Femur (tissue), 1 donor: Measurements from ENCODE around the gene ZNF770.
A peak's percentile ranks its signal among the peaks of the same experiment; 100 is the strongest.

Source experiments
- DNase-seq: peaks from one replicate; pipeline ENCODE4 v3.0.0-alpha.2; 2017

ZNF770 gene

DNA sequence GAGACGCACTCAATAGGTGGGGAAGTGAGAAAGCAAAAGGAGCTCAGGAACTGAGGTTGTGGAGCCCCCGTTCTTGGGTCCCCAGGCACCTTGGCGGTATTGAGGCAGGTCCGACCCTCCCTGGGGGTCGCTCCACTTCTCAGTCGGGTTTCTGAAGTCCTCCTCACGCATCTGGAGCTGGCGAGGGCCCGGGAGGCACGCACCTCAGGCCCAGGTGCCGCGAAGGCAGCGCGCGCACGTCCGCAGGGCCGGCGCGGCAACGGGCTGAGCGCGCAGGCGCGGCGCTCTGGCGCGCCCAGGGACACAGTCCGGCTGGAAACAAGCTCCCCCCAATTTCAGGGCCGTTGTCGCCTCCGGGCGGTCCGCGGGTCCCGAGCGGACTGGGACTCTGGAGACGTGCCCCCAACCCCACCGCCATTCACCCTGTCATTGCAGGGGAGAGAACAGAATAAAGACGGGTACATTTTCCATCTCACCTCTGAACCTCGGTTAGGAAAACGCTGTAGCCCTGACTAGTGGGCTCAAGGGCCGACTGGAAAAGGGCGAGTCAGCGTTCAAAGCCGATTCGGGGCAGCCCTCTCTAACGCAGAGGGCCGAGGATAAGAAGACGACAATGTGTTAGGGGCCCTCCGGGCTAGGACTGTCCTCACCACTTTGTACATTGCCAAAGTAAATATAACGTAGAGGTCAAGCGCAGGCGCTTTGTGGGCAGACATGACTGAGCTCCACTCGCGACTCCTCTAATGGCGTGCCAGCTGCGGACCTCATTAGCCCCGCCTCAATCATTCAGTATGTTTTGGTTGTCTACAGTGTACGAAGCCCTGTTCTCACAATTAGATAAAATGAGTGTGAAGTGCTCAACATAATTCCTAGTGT lies at the start of gene ZNF770:
Gene ZNF770, minus strand, starts transcription at position 261 of the 876 bp plus-strand sequence. CDS start 4,853 bp downstream, outside the sequence.
- peak; percentile 89 for DNase-seq

DNA sequence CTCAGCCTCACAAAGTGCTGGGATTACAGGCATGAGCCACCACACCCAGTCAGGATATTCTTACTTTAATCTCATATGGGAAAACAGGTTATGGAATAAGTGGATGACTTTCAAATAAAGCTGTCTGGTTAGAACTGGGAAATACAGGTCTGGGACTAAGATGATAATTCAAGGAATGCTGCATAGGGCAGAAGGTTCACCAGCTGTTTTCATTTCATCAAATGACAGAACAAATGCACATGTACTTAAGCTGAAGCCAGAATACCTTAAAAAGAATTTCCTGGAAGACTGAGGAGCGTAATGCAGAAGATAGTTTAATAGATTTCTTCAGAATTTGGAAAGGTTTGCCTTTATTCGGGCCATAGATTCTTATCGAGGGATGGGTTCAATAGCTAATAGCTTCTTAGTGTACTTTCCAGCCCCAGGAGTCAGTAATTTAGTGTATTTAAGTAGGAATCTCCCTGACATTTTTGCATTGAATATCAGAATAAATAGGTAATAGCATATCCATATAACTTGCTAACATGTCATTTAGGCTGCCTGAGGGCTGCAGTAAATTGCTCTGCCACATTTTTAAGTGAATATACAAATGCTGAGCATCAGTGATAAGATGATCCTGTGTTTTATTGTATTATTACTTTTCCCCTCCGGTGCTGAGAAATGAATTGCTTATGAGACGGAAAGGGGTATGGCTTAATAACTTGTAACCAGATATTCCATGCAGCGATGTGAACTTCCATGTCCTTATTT lies 40.3 kb upstream of the ZNF770 start:
- DNase-seq, result no peak

DNA sequence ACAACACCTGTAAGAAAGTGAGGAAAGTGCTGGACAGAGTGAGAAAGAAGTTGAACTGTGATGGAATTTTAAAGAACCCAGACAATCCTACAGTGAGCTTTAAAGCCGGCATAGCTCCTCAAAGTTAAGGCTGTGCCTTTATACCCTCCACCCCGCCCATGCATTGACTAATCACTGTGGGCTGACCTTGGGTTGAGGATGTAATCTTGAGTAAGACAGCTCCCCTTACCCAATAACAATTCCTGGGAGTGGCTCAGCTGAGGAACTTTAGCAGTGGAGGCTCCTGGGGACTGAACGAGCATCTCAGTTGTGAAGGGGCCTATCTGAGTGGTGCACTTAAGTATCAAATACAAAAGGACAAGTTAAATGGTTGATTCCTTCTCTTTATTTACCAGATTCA lies 35.7 kb upstream of the ZNF770 start:
- peak; percentile 29 for DNase-seq

DNA sequence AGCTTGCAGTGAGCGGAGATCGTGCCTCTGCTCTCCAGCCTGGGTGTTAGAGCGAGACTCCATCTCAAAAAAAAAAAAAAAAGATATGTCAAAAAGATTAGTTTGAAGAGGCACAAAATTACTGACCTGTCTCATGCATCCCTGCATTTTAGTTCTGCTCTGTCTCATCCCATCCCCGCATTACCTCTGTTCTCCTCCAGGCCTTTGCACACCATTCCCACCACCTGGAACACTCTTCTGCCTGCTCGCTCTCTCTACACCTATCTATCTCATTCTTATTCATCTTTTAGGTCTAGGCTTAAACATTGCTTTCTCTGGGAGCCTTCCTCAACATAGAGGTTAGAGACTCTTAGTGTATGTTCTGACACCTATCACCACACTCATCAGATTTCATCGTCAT lies 32.9 kb upstream of the ZNF770 start:
- no peak for DNase-seq

DNA sequence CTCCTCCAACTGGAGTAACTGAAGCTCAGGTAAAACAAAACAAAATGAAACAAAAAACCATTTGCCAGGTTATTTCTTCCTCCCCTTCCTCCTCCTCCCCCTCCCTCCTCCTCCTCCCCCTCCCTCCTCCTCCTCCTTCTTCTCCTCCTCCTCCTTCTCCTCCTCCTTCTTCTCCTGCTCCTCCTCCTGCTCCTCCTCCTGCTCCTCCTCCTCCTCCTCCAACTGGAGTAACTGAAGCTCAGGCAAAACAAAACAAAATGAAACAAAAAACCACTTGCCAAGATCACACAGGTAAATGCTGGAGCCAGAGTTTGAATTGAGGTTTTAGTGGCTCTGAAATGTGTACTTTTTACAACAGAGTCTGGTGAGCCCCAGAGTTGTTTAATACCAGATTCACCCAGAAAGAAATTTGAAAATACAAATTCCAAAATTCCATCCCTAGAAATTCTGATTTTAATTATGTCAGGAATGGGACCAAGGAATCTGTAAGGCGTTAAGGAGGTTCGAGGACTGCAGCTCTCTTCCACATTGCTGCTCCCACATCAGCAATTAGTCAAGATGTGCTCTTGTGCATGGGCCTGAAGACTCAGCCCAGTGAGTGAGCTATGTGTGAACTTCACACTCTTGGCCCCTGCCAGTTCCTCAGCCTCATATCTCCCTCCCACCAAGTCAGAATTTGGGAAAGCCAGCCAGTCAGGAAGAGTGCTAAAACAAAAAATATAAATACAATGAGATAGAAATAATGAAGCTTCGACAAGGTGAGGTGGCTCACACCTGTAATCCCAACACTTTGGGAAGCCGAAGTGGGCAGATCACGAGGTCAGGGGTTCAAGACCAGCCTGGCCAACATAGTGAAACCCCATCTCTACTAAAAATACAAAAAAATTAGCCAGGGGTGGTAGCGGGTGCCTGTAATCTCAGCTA lies 31.6 kb upstream of the ZNF770 start:
- DNase-seq, result no peak

- DNase-seq, result no peak
Measured at GRCh38 chr15:35014241-35014640, 26.2 kb upstream of the ZNF770 start.

DNA sequence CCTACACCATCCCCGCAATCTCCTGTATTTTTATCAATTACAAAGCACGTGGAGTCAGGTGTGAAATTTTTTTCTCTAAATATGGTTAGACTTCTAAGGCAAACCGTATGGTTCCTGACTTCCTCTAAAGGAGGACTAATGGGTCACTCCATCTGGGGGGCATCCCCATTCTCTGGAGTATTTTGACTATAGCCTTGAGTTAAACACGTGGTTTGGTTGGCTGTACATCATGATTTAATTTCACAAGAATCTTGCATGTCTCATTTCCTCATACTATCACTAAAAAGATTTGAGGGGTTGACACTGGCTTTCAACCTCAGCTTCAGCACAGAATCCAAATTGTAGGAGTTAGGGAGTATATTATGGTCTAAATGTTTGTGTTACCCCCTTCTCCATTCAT lies 25.3 kb upstream of the ZNF770 start:
- DNase-seq, result no peak

GRCh38 chr15:35007397-35007796 lies 19.3 kb upstream of the ZNF770 start:
- no peak for DNase-seq

- DNase-seq, result no peak
Measured at GRCh38 chr15:35005933-35006332, 17.8 kb upstream of the ZNF770 start.

DNA sequence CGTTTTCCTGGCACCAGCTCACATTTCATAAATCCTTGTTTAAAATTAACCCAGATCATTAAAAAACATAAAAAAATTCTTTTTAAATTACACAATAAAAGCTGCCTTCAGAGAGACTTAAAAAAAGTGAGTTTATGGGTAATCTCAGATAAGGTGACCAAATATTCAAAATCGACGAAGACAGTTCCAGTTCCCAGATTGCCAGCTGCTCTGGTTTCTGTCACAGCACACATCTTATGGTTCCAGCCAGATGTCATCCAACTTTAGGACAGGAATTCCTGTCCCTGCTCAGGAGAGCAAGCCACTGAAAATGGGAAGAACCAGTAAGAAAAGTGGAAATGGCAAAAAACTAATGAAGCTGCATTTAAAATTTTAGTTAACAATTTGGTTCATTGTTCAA lies 15.8 kb upstream of the ZNF770 start:
- DNase-seq, result no peak

GRCh38 chr15:35000511-35000910 lies 12.4 kb upstream of the ZNF770 start:
- DNase-seq, result no peak

GRCh38 chr15:34999906-35000305 lies 11.8 kb upstream of the ZNF770 start:
- no peak for DNase-seq

- no peak for DNase-seq
Measured at GRCh38 chr15:34994925-34995324, 6.8 kb upstream of the ZNF770 start.

DNA sequence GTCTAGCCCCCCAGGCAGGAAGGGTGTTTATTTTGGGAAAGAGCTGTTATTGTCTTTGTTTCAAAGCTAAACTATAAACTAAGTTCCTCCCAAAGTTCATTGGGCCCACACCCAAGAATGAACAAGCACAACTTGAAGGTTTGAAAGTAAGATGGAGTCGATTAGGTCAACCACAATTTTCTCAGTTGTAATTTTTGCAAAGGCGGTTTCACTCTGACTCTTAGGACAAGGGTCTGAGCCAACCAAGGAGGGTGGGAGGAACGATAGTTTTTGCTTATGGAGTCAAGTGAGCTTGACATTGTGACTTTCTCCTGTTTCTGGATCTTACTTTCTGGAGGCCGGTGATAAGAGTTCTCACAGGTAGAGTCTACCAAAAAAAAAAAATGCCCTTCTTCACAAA lies 5.8 kb upstream of the ZNF770 start:
- no peak for DNase-seq

DNA sequence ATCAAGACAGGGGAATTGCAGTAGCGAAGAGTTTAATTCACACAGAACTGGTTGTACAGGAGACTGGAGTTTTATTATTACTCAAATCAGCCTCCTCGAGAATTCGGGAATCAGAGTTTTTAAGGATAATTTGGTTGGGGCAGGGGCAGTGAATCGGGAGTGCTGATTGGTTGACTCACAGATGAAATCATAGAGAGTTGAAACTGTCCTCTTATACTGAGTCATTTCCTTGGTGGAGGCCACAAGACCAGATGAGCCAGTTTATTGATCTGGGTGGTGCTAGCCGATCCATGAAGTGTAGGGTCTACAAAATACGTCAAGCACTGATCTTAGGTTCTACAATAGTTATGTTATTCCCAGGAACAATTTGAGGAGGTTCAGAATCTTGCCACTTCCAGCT lies 5.3 kb upstream of the ZNF770 start:
- no peak for DNase-seq

GRCh38 chr15:34987609-34988026 lies 469 bp downstream of the ZNF770 start:
- DNase-seq, result no peak

GRCh38 chr15:34986771-34987480 lies 1.2 kb downstream of the ZNF770 start:
- DNase-seq, result no peak

DNA sequence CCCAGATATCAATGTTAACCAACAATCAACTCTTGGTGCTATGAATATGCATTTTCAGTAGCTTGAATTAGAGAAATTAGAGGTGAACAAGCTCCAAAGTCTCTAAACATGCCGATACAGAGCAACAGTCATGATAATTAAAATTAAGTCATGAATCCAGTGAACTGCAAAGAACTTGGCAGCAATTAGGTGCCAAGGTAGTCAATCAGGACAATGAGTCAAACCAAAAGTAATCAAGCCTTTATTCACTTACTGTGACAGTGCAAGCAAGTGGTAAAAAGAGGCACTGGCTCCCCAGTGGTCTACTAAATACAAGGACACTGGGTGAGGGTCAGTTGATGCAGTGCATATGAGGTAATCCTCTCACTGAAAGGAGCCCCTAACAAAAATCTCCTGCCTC lies 1.8 kb downstream of the ZNF770 start:
- no peak for DNase-seq

DNA sequence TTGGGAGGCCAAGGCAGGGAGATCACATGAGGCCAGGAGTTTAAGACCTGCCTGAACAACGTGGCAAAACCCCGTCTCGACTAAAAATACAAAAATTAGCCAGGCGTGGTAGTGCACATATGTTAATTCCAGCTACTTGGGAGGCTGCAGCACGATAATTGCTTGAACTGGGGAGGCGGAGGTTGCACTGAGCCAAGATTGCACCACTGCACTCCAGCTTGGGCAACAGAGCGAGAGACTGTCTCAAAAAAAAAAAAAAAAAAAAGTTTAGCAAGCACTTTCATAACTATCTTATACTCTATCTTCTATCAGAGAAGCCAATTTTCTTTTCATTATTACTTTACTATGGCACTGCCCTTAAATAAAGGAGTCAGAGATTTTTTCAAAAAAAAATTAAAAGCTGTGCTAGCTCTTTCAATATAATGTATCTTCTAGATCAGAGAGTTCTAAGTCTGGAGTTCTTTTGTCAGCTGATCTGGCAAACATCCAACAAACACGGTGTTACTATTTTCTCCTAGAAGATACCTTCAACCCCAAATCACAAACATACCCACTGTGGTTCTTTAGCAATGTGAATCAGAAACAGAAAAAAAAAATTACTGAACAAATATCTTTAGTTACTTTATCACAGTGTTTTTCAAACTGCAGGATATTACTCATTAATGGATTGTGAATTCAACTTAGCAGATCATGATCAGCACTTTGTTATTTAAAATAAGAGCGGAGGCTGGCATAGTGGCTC lies 3.0 kb downstream of the ZNF770 start:
- DNase-seq, result no peak

DNA sequence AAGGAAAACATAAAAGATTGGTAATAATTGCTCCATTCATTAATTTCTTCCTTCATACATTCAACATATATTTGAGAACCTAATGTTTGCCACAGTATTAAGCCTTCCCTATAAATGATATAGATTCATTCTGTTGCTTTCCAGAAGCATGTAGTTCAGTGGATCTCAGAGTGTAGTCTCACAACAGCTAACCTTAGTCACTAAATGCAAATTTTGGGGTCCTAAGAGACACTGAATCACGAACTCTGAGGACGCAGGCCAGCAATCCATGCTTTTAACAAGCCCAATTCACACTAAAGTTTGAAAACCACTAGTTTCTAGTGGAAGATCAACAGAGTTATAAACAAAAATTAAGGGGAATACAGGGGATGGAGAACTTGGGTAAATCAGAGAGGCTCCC lies 11.3 kb downstream of the ZNF770 start:
- no peak for DNase-seq

DNA sequence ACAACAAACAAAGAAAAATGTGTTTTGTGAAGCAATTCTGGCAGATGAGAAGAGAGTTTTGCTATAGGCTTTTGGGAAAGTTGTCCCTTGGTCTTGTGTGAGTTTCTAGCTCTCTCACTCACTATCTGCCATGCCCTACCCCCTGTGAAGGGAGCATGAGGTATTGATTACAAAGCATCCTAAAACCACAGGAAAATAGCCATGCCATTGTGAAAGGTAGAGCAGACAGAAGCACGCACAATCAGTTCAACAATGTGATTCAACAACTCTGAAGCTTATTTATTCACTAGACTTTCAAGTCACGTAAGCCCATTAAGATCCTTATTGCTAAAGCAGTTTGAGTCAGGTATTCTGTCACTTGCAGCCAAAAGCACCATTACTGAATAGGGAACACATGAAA lies 12.0 kb downstream of the ZNF770 start:
- no peak for DNase-seq

GRCh38 chr15:34973512-34973911 lies 14.6 kb downstream of the ZNF770 start:
- no peak for DNase-seq
